Right atrium auricular region (tissue), 2 donors: ENCODE results near the gene ALDH3A2. TPM values are rescaled to one million over a fixed set of nuclear protein-coding genes. Genes with fewer than 3 reads are reported as not detected.

ENCODE experiments used
- DNase-seq: peaks from one replicate; pipeline ENCODE4 v3.0.0-alpha.2; 2019; ENCODE audit warnings: low spot score
- H3K27ac ChIP-seq, 2 donors: fragments of 200-600 bp; sonication (generic); 1 replicate in 1 of 2; 2 replicates in 1 of 2; pipeline ENCODE4 v1.5.1; 2016 to 2019
- H3K27me3 ChIP-seq, 2 donors: fragments of 200-600 bp; sonication (generic); one replicate each; pipeline versions ENCODE4 v1.5.1 to v1.6.0; 2017 to 2019
- H3K36me3 ChIP-seq: fragments of 200-600 bp; sonication (generic); one replicate; pipeline ENCODE4 v1.5.1; 2016
- H3K4me1 ChIP-seq, 2 donors: fragments of 200-600 bp; sonication (generic); one replicate each; pipeline versions ENCODE4 v1.5.1 to v1.6.0; 2017 to 2019
- H3K4me3 ChIP-seq, 2 donors: fragments of 200-600 bp; sonication (generic); 1 replicate in 1 of 2; 2 replicates in 1 of 2; pipeline ENCODE4 v1.5.1; 2017 to 2019; ENCODE audit warnings: mild to moderate bottlenecking in 1 of 2, moderate library complexity in 1 of 2
- H3K9me3 ChIP-seq, 2 donors: fragments of 200-600 bp; sonication (generic); one replicate each; pipeline ENCODE4 v1.5.1; 2019
- CTCF ChIP-seq, 2 donors: fragments of 200-600 bp; sonication (generic); IDR thresholded peaks; one replicate each; pipeline ENCODE4 v1.5.1; 2019; ENCODE audit warnings: antibody characterized with exemption in 2 of 2
- total RNA-seq, 2 donors: library from RNA; depleted of rRNA; stranded (reverse); fragments of >200 nt; gene quantifications; one replicate each; pipeline ENCODE4 v1.1.0, GENCODE V29; 2016

The ALDH3A2 gene
- total RNA-seq, 2 donors from 2014 or later, result 45.8 to 52.3 TPM

GRCh38 chr17:19630661-19631060, 17.9 kb upstream of the ALDH3A2 start:
- DNase-seq, result no peak
- Histone ChIP-seq H3K9me3 (no peaks in the 10 kb centered on the region), H3K27me3 (no peaks in the 10 kb centered on the region), H3K4me3 (no peak overlapping the region), H3K4me1 (no peaks in the 10 kb centered on the region), H3K27ac (no peak overlapping the region), H3K36me3 (no peaks in the 10 kb centered on the region)
- no peak for TF ChIP-seq CTCF (IDR thresholded peaks at IDR 0.05)

- Histone ChIP-seq H3K4me3 (no peak overlapping the region), H3K27me3 (no peaks in the 10 kb centered on the region), H3K36me3 (no peaks in the 10 kb centered on the region), H3K9me3 (no peaks in the 10 kb centered on the region), H3K4me1 (no peaks in the 10 kb centered on the region), H3K27ac (no peak overlapping the region)
- TF ChIP-seq CTCF (IDR thresholded peaks at IDR 0.05), result no peak
- no peak for DNase-seq
These were observed 16.6 kb upstream of the ALDH3A2 start for GRCh38 chr17:19631905-19632304.

- Histone ChIP-seq H3K4me3 (no peak overlapping the region), H3K27ac (no peak overlapping the region), H3K36me3 (no peaks in the 10 kb centered on the region), H3K27me3 (no peaks in the 10 kb centered on the region), H3K4me1 (peaks cover 0 to 9% of the 10 kb centered on the region in 2 donors), H3K9me3 (no peaks in the 10 kb centered on the region)
- TF ChIP-seq CTCF (IDR thresholded peaks at IDR 0.05), result no peak
- no peak for DNase-seq
These were observed 6.7 kb upstream of the ALDH3A2 start for GRCh38 chr17:19641687-19642372.

GRCh38 chr17:19642373-19642893, 6.1 kb upstream of the ALDH3A2 start:
- peaks cover 0 to 15% of the 10 kb centered on the region in 2 donors for H3K4me1 ChIP-seq
- no peak for TF ChIP-seq CTCF (IDR thresholded peaks at IDR 0.05)

GRCh38 chr17:19644493-19645210, 3.9 kb upstream of the ALDH3A2 start:
- Histone ChIP-seq H3K9me3 (no peaks in the 10 kb centered on the region), H3K36me3 (no peaks in the 10 kb centered on the region), H3K27ac (no peak overlapping the region), H3K27me3 (no peaks in the 10 kb centered on the region), H3K4me1 (peaks cover 0 to 26% of the 10 kb centered on the region in 2 donors), H3K4me3 (no peak overlapping the region)
- no peak for TF ChIP-seq CTCF (IDR thresholded peaks at IDR 0.05)
- DNase-seq, result no peak

More at GRCh38 chr17:19642373-19642893, 6.1 kb upstream of the ALDH3A2 start:
- no peak overlapping the region for H3K27ac ChIP-seq
- H3K36me3 ChIP-seq, result no peaks in the 10 kb centered on the region
- H3K4me3 ChIP-seq, result no peak overlapping the region
- DNase-seq, result no peak
- no peaks in the 10 kb centered on the region for H3K27me3 ChIP-seq
- no peaks in the 10 kb centered on the region for H3K9me3 ChIP-seq
